DMS53 (cell line): ENCODE results near the gene FXN.
"Not testable (repeated sequence)": the region's sequence is repeated elsewhere in the genome, so short reads cannot be mapped to it uniquely, and the experiment has no call there.

Experiments used
- DNase-seq: peaks from one replicate; lab custom pipeline; 2025; lab: John Stamatoyannopoulos, UW

The FXN gene

DNA sequence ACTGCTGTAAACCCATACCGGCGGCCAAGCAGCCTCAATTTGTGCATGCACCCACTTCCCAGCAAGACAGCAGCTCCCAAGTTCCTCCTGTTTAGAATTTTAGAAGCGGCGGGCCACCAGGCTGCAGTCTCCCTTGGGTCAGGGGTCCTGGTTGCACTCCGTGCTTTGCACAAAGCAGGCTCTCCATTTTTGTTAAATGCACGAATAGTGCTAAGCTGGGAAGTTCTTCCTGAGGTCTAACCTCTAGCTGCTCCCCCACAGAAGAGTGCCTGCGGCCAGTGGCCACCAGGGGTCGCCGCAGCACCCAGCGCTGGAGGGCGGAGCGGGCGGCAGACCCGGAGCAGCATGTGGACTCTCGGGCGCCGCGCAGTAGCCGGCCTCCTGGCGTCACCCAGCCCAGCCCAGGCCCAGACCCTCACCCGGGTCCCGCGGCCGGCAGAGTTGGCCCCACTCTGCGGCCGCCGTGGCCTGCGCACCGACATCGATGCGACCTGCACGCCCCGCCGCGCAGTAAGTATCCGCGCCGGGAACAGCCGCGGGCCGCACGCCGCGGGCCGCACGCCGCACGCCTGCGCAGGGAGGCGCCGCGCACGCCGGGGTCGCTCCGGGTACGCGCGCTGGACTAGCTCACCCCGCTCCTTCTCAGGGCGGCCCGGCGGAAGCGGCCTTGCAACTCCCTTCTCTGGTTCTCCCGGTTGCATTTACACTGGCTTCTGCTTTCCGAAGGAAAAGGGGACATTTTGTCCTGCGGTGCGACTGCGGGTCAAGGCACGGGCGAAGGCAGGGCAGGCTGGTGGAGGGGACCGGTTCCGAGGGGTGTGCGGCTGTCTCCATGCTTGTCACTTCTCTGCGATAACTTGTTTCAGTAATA, at the start of gene FXN:
TSS of gene FXN (plus strand) at position 315 of the 871 bp plus-strand sequence. CDS start at position 346, 31 bp downstream.
- peak; percentile 86 for DNase-seq

DNA sequence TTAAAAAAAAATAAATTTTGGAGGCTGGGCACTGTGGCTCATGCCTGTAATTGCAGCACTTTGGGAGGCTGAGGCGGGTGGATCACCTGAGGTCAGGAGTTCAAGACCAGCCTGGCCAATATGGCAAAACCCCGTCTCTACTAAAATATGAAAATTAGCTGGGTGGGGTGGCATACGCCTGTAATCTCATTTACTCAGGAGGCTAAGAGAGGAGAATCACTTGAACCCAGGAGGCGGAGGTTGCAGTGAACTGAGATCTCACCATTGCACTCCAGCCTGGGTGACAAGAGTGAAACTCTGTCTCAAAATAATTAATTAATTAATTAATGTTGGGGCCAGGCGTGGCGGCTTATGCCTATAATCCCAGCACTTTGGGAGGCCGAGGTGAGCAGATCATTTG, 48.6 kb upstream of the FXN start:
- DNase-seq = not testable (repeated sequence)

DNA sequence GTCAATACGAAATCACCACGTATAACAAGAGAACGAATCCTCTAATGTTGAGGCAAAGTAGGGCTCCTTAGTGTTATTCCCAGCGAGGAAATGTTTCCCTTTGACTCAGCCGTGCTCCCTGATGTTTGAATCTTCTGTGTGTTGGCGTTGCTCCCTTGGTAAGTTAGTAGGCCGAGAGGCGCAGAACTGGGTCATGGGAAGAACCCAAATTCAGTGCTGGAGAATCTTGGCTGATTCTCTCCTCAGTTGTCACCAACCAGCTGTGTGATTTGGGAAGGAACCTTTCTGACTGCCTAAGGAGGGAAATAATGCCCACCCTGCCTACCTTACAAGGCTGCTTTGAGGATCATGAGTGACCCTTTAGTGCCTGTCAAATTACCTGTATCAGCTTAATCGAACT, 44.1 kb upstream of the FXN start:
- no peak for DNase-seq

DNA sequence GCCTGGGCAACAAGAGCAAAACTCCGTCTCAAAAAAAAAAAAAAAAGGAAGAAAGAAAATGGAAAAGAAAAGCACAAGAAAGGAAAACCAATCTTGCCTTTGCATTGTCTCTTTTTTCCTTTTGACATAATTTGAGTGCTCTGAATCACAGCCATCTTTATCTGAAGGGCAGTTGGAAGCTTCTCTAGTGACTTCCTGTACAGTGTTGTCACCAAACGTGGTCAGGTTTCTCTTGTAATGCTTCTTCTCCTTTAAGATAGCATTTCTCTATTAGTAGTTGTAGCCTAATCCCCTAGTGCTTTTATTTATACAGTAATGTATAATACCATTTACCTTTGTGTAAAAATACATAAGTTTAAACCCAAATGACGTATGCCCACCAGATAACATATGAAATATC, 39.8 kb upstream of the FXN start:
- DNase-seq = no peak

DNA sequence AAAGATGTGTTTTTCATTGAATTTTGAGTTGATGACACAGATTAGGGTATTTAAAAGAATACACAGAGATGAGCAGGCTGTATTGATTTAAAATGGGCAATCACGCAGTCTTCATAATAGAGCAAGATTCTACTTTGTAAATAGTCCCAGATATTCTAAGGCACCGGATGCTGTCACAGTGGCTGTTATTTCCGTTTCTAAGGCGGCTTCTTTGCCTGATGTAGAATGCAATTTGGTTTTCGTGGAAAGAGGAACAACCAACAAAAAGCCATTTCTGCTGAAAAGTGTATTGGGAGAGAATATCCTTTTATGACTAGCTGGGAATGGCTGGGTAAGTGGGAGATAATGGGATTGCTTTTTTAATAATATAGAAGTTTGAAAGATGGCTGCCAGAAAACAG, 39.1 kb upstream of the FXN start:
- no peak for DNase-seq

DNA sequence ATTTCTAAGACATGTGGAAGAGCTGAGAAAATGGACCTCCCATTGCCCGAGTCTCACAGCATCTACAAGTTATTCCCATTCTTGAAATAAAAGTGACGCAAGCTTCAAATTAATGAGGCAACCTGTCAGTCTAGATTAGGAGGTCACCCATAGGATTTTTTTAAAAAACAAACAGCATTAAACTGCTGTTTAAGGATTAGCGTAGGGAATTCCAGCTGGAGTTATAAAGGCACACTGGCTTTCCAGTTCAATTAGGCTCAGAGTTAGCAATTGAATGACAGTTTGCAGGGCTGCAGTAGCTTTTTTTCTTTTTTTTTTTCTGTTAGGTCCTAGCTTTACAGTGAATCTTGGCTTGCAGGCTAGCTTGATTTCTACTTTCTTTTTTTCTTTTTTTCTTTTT, 37.9 kb upstream of the FXN start:
- DNase-seq = no peak

DNA sequence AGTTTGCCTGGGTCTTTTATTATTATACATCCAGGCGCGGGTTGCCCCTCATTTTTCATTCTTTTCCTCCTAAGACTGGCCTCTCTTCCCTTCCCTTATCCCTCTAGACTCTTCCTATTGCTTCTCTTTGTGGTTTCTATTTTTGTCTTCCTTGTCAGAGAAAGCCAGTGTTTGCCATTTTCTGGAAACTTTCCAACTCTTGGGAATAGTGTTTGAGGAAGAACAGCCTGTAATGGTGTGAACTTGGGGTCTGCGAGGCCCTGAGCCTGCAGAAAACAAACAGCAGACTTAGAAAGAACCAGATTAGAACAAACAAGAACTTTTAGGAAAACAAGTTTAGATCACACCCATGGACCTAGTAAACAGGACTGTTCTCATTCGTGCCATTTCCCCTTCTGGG, 37.2 kb upstream of the FXN start:
- no peak for DNase-seq

DNA sequence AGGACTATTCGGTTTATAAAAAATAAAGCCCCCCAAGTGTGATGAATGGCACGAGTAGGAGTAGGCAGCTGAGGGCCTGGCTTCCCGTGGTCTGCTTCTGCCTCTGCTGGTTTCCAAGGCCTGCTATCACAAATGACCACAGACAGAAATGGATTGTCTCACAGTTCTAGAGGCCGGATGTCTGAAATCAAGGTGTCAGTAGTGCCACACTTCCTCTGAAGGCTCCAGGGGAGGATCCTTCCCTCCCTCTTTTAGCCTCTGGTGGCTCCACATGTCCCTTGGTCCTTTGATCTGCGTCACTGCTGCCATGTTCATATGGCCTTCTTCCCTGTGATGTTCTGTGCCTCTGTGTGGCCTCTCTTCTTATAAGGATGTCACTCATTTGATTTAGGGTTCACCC, 36.7 kb upstream of the FXN start:
- DNase-seq = no peak

DNA sequence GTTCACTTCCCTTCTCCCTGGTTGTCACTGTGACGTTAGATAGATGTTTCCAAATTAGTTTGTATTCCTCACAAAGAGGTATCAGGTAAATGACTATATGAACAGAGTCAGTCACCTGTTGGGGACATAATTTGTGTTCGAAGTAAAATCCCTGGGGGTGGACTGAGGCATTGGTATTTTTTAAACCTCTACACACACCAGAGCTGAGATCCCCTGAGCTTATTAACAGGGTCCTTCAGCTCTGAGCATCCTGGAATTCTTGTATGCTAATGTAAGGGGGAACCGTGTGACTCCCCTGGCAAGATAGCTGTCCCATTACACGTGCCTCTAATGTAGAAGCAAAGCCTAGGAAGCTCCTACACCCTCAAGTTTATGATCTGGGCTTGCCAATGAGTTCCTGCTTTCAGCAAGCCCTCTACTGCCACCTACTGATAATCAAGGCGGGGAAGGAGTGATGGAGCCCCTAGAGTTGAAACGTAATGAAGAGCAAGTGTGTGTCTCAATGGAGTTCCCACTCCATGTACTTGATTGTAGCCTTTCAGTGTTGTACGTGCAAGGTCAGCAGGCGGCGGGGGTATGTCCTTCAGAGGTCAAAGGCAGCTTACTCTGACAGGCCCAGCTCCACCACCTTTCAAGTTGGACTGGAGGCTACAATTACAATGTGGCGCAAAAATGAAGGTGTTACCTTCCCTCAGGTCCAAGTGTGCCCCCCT, 36.0 kb upstream of the FXN start:
- peak; percentile 82 for DNase-seq

DNA sequence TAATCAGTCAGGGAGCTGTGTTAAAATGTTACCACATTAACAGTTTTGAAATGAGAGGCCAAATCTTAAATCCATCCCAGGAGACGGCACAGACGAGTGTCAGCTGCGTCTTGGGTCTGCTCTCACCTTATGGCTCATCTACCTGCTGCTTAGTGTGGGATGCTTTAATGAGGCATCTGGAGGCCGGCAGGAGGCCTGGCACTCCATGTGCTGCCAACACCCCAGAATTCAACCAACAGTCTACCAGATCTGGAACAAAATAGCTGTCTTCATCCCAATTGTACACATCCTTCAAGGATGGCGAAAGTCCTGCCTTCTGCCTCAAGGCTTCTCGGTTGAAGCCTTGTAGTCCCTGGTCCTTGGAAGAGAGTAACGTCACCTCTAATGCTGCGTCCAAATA, 33.6 kb upstream of the FXN start:
- no peak for DNase-seq

DNA sequence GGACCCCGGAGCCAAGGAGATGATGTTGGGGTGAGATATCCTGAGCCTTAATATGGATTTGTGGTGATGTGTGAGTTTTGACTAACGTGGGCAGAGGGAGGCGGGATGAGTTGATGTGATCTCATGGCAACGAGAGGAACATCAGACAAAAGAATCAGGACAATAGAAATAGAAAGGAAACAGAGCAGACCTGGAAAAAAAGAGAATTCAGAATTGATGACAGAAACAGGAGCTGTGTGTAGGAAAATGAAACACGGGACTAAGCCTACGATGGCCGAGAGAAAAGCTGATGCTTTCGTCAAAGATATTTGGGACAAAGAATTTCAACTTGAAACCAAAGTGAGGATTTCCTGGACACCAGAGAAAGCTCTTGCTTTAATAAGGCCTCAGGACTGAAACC, 32.5 kb upstream of the FXN start:
- no peak for DNase-seq

DNA sequence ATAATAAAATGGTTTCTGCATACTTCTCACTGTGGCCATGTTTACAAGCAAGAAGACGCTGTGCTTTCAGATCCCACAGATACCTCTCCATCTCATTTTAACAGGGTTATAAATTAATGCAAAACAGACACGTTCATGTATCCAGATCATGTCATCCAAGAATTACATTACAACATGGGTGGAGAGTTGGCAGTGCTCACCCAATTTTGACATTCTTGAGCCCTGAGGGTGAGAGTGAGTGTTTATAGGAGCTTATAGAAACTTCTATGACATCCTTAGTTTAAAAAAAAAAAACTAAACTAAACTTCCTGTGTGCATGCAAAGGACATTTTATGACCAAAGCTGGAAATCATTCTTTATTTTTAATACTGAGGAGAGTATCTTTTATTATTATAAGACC, 30.7 kb upstream of the FXN start:
- no peak for DNase-seq

DNA sequence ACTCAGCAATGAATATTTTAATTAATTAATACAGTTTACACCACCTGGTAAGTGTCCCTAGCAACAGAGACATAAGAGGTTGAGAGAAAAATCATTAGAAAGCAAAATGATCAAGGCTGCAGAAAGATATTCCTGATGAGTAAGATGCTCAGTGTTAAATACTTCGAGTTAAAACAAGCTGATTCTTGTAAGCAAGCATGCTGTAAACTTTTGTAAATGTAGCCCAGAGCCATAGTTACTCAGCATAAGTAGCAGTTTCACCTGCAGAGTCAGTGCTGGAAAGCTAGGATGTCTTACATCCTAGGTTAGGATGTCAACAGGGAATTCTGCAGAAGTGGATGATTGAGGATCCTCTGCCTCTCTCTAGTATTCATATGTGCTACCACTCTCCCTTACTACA, 25.8 kb upstream of the FXN start:
- no peak for DNase-seq

DNA sequence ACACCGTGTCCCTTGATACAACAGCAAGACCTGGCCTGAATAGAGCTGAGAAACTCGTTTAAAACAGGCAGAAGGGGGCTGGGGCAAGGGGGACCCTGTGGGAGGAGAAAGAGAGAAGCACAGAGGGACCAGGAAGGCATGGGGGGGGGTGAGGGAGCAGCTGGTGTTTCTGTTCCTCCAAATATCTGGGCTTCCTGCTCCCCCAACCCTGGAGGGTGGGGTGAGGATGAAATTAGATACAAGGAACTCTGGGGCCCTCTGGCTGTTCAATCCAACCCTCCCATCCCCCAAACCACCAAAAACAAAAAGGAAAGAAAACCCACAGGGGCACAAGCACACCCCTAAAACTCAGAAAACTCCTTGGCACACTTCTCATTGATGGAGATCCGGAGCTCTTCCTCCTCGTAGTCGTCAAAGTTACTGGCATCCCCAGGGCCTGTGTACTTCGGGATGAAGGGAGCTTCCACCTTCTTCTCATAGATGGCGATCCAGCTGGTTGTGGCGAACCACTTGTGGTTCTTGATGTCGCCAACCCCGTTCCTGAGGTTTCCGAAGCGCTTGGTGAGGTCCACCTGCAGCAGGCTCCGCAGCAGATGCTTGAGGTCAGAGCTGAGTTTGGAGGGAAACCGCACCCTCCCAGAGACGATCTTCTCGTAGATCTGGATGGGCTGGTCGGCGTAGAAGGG, 22.7 kb upstream of the FXN start:
- no peak for DNase-seq

DNA sequence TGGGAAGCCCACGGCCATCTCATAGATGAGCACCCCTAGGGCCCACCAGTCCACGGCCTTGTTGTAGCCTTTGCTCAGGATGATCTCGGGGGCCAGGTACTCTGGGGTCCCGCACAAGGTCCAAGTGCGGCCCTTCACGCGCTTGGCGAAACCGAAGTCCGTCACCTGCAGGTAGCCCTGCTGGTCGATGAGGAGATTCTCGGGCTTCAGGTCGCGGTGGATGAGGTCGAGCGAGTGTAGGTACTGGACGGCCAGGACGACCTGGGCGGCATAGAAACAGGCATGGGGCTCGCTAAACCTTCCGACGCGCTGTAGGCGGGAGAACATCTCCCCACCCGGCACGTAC, 22.2 kb upstream of the FXN start:
- no peak for DNase-seq

DNA sequence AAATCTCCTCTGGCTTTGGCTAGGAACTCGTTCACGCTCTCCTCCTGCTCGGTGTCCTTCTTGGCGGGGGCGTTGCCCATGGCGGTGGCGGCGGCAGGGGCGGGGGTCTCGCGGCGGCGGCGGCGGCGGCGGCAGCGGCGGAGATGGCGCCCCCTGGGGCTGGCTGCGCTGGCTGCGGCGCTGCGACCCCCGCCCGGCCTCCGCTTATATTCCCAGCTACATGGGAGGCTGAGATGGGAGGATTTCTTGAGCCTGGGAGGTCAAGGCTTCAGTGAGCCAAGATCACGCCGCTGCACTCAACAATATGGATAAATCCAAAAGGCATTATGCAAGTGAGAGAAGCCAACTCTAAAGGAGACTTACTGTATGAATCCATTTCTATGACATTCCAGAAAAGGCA, 21.5 kb upstream of the FXN start, which contains the start of gene PRKACG:
TSS of gene PRKACG (minus strand) at position 101 of the 400 bp plus-strand sequence. CDS start at position 80, 21 bp downstream.
- no peak for DNase-seq

DNA sequence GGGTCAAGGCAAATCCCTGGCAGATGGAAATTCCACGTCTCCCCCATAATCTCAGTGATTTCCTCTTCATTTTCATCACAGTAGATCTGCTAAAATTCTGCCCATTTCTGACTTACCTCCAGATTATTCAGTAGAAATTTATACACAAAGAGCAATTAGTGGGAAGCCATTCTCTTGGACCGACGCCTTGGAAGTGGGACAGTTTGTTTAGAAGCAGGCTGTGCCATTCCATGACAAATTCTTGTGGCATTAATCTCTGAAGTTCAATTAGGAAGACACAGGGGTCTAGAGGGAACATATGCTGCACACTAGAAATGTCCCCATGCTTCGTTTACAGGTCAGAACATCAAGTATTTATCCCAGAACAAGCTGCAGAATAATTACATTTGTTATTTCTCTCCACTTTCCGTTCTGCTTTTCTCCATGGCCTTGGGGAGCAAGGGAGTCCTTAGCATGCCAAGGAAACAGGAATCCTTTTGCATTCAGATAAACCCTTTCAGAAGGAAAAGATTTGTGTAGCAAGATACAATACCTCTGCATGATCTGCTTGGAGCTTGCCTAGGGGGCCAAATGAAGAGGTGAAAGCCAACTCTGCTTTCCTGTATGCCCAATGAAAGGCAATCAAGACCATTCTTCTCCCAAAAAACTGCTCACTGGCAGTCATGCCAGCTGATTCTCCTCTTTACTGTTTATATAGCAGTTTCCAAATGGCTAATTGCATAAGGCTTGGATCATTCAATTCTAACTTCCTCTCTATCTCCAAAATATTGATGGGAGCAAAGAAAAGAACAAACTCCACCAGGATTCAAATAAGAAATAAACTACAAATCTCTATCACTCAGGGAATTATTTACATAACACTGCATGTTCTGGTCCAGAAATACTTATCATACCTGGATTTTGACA, 19.1 kb upstream of the FXN start:
- no peak for DNase-seq

DNA sequence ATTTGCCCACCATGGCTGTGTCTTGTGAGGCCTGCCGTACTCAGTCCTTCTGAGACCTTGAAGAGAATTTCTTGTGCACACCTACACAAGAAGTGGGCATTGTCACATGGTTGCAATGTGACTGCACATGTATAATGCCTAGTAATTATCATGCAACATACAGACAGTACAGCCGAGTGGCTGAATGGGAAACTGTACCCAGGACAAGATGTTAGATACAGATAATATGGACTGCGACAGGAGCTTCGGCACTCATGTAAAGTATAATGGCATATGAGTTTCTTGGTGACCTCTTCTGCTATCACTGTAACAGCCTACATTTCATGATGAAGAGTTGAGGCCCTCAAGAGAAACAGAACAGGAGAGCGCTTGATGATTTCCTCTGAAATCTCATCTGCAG, 16.8 kb upstream of the FXN start:
- no peak for DNase-seq

DNA sequence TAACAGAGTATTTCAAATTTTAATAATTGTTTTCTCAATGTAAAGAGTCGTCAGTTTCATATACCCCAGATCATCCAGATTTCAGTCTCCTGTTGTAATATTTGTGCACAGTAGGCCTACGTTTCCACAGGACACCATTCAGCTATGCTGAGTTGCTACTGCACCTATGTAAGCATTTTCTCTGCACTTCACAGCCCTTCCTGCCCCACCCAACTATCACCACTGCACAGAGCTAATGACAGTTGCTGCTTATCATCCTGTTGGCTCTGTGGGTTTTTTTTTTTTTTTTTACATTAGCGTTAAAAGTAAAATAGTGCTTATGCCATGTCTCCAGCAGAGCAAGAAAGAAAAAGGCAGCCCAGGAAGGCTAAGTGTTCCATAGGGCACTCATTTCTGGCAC, 15.7 kb upstream of the FXN start:
- DNase-seq = no peak

DNA sequence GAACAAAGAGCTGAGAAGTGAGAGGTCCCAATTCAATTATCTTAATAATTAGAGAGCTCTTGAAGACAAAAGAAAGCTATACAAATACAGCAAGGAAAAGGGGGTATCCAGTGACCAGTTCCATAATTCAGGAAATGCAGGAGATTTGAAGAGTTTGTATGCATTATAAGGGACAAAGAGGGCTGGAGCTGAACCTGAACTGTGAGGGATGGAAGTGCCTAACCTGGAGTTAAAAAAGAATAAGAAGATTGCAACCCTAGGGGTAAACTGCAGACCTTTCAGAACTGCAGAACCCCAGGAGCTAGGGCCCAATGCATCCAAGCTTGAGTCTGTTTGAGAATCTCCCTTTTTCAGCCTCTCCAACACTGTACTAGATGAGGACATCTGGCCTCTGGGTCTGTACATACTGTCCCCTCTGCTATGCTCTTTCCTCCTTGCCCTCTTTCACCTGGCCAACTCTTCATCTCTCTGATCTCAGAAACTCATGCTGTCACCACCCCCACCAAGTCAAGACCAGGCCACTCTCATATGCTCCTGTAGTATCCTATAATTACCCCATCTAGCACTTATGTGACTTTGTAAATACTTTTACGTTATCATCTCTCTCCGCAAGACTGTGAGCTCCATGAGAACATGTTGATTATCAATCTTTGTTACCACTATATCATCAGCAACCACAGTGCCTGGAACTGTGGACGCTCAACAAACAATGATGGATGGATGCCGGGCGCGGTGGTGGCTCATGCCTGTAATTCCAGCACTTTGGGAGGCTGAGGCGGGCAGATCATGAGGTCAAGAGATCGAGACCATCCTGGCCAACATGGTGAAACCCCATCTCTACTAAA, 15.0 kb upstream of the FXN start:
- DNase-seq = no peak

DNA sequence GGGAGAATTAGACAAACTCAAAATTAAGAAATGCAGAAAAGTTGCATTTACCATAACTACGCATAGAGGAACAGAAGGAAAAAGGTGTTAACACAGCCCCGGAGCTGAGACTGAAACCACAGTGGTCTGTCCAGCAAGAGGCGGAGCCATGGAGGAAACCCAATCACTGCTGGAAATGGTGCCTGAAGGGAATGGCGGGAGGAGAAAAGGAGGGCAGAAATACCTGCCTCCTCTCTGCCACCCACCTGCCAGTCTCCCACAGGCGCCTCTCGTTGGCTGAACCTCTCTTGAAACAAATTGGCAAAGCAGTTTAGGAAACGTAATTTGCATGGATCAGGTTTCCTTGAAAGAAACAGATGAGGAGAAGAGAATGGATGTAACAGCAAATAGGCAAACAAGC, 11.9 kb upstream of the FXN start:
- no peak for DNase-seq
